Body of pancreas (tissue), 4 donors: ENCODE data around the gene EID2B.

ENCODE experiments used
- POLR2A ChIP-seq, 3 donors: fragments of 450-650 bp; IDR thresholded peaks; one replicate each; pipeline ENCODE4 v1.6.1; 2016; ENCODE audit warnings: antibody characterized with exemption in 3 of 3, mild to moderate bottlenecking in 2 of 3
- TF ChIP-seq, protein P1 (sequence below), 7 experiments: fragments of 450-650 bp in 4 of 7; fragments of 200-600 bp in 3 of 7; sonication (generic) in 3 of 7; IDR thresholded peaks; one replicate each; pipeline ENCODE4 v1.5.1; 2016 to 2019; ENCODE audit warnings: antibody characterized with exemption in 7 of 7

GRCh38 chr19:39539518-39540332 lies 7.1 kb upstream of the EID2B start, which contains the start of gene EID2:
- TF ChIP-seq, protein P1, sequence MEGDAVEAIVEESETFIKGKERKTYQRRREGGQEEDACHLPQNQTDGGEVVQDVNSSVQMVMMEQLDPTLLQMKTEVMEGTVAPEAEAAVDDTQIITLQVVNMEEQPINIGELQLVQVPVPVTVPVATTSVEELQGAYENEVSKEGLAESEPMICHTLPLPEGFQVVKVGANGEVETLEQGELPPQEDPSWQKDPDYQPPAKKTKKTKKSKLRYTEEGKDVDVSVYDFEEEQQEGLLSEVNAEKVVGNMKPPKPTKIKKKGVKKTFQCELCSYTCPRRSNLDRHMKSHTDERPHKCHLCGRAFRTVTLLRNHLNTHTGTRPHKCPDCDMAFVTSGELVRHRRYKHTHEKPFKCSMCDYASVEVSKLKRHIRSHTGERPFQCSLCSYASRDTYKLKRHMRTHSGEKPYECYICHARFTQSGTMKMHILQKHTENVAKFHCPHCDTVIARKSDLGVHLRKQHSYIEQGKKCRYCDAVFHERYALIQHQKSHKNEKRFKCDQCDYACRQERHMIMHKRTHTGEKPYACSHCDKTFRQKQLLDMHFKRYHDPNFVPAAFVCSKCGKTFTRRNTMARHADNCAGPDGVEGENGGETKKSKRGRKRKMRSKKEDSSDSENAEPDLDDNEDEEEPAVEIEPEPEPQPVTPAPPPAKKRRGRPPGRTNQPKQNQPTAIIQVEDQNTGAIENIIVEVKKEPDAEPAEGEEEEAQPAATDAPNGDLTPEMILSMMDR (IDR thresholded peaks at IDR 0.05): peak; percentile 71 to 95 (median 90)
- TF ChIP-seq POLR2A (IDR thresholded peaks at IDR 0.05): peak; percentile 70 to 85 (median 83)
